Esophagus muscularis mucosa (tissue), 4 donors: ENCODE data around the gene CPEB4. TPM values are rescaled to one million over a fixed set of nuclear protein-coding genes. Genes with fewer than 3 reads are reported as not detected.

ENCODE experiments used
- DNase-seq: peaks from one replicate; pipeline ENCODE4 v3.0.0-alpha.2; 2017; ENCODE audit errors: extremely low spot score
- H3K27ac ChIP-seq, 4 donors: fragments of 200-600 bp; sonication (generic); replicated peaks in 1 of 4; 1 replicate in 3 of 4; 2 replicates in 1 of 4; pipeline ENCODE4 v1.5.1; 2016 to 2019; ENCODE audit warnings: mild to moderate bottlenecking in 1 of 4
- H3K27me3 ChIP-seq, 4 donors: fragments of 200-600 bp; sonication (generic); one replicate each; pipeline versions ENCODE4 v1.5.1 to v1.6.0; 2016 to 2019
- H3K36me3 ChIP-seq, 4 donors: fragments of 200-600 bp; sonication (generic); one replicate each; pipeline ENCODE4 v1.5.1; 2016 to 2019
- H3K4me1 ChIP-seq, 4 donors: fragments of 200-600 bp; sonication (generic); one replicate each; pipeline ENCODE4 v1.5.1; 2016 to 2019
- H3K4me3 ChIP-seq, 4 donors: fragments of 200-600 bp; sonication (generic); 1 replicate in 2 of 4; 2 replicates in 2 of 4; pipeline ENCODE4 v1.5.1; 2016 to 2019; ENCODE audit warnings: mild to moderate bottlenecking in 4 of 4, moderate library complexity in 1 of 4
- H3K9me3 ChIP-seq, 4 donors: fragments of 200-600 bp; sonication (generic); 1 replicate in 3 of 4; 2 replicates in 1 of 4; pipeline ENCODE4 v1.5.1; 2016 to 2019
- CTCF ChIP-seq, 3 experiments: fragments of 200-600 bp in 2 of 3; fragments of 450-650 bp in 1 of 3; sonication (generic) in 2 of 3; IDR thresholded peaks; one replicate each; pipeline ENCODE4 v1.5.1; 2017 to 2019; ENCODE audit warnings: antibody characterized with exemption in 3 of 3, mild to moderate bottlenecking in 2 of 3, moderate library complexity in 1 of 3
- EP300 ChIP-seq: sonication (generic); formaldehyde crosslinking; IDR thresholded peaks from one replicate; pipeline ENCODE4 v1.6.1; 2017; ENCODE audit warnings: antibody characterized with exemption
- POLR2A ChIP-seq: fragments of 450-650 bp; IDR thresholded peaks from one replicate; pipeline ENCODE4 v1.6.1; 2017; ENCODE audit warnings: antibody characterized with exemption, moderate library complexity, mild to moderate bottlenecking, low read depth
- POLR2AphosphoS5 ChIP-seq, 2 donors: sonication (generic); formaldehyde crosslinking; IDR thresholded peaks; one replicate each; pipeline ENCODE4 v1.6.1; 2017; ENCODE audit warnings: antibody characterized with exemption in 2 of 2
- WGBS: methylation state at CpG from one replicate; pipeline ENCODE4 v1.1.5; 2018; 5-methylcytosine and 5-hydroxymethylcytosine counted together
- intact Hi-C: fragments of 100-400 bp; cut with DNase I; formaldehyde crosslinking; loops from one replicate; pipeline ENCODE4 v1.15.1; 2023
- total RNA-seq, 4 donors: library from RNA; depleted of rRNA; stranded (reverse); fragments of >200 nt; gene quantifications; one replicate each; pipeline versions ENCODE4 v1.1.0 to v1.2.1, GENCODE V29; 2016

CPEB4 gene
- total RNA-seq, 4 donors from 2014 or later: 44.9 to 96.4 (median 54.4) TPM

GRCh38 chr5:173851595-173852243 is 36.4 kb upstream of the CPEB4 start:
- Histone ChIP-seq H3K27ac (no peak overlapping the region), H3K36me3 (no peaks in the 10 kb centered on the region), H3K4me1 (no peaks in the 10 kb centered on the region), H3K9me3 (peaks cover 0 to 19% (median 3%) of the 10 kb centered on the region in 4 donors), H3K4me3 (no peak overlapping the region), H3K27me3 (no peaks in the 10 kb centered on the region)
- intact Hi-C loops: no loop called here
- no peak for TF ChIP-seq EP300
- TF ChIP-seq CTCF (IDR thresholded peaks at IDR 0.05): no peak
- TF ChIP-seq POLR2A: no peak
- no peak for TF ChIP-seq POLR2AphosphoS5 (IDR thresholded peaks at IDR 0.05)
- DNase-seq: no peak
- 80% methylated on average over 10 of the region's 10 CpGs for WGBS

DNA sequence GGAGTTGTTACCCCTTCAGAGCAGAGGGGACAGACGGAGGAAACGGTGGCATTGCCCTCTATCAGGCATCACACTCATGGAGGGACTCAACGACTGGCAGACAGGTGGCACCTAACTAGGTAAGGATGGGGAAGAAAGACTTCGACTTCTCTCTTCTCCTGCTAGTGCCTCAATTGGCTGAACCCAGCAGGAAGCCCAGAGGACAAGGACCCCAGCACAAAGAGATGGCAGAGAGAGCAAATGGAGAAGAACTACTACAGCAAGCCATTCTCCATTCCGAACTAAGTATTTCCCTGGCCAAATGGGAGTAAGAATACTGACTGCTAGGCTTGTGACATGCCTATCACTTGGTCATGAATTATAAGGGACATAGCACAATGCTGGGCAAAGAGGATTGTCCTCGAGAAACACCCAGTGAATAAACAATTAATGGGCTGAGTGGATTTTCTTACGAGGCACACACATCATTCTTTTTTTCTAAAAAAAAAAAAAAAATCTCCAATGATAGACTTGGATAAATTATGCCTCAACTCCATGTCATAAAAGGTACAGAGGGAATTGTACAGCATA is 35.3 kb upstream of the CPEB4 start:
- peaks cover 0 to 2% (median 0%) of the 10 kb centered on the region in 4 donors for H3K4me1 ChIP-seq
- no peak overlapping the region for H3K27ac ChIP-seq
- DNase-seq: no peak
- intact Hi-C loops: no loop called here
- no peak overlapping the region for H3K4me3 ChIP-seq
- TF ChIP-seq POLR2A: no peak
- no peak for TF ChIP-seq CTCF (IDR thresholded peaks at IDR 0.05)
- no peak for TF ChIP-seq EP300
- no peak for TF ChIP-seq POLR2AphosphoS5 (IDR thresholded peaks at IDR 0.05)
- peaks cover 0 to 13% (median 3%) of the 10 kb centered on the region in 4 donors for H3K9me3 ChIP-seq
- H3K27me3 ChIP-seq: no peaks in the 10 kb centered on the region
- whole genome bisulfite sequencing: 92% methylated on average over 7 of the region's 7 CpGs
- no peaks in the 10 kb centered on the region for H3K36me3 ChIP-seq

DNA sequence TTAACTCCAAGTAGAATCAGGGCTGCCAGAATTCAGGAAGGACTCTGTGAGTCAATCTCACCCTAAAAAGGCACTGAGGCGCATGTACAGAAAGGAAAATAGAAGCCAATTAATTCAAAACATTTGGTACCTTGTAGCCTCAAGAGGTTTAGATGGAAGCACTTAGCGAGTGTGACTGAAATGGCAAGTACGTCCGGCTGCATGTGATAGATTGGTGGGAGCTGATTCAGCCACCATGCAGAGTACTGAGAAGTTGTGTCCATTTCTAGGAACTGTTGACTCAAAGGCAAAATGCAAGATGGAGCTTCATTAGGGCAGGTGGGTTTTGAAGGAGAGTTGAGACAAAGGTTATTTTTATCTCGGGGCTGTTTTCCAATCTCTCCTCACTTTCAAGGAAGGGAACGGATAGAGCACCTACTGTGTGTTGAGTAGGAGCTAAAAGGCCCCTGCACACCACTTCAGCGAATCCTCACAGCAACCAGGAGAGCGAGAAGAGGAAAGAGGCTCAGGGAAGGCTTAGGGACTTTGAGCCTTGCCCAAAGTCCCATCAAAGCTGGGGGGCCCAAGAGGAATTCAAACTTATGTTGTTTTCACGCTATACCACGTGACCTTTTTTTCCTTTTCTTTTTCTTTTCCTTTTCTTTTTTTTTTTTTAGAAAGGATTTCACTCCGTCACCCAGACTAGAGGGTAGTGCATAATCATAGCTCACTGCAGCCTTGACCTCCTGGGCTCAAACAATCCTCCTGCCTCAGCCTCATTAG is 34.6 kb upstream of the CPEB4 start:
- Histone ChIP-seq H3K9me3 (peaks cover 0 to 8% (median 3%) of the 10 kb centered on the region in 4 donors), H3K27me3 (no peaks in the 10 kb centered on the region), H3K4me3 (no peak overlapping the region), H3K27ac (no peak overlapping the region), H3K36me3 (no peaks in the 10 kb centered on the region), H3K4me1 (peaks cover 2 to 9% (median 5%) of the 10 kb centered on the region in 4 donors)
- DNase-seq: no peak
- WGBS: 84% methylated on average over 11 of the region's 11 CpGs
- intact Hi-C loops: no loop called here
- no peak for TF ChIP-seq EP300
- TF ChIP-seq CTCF (IDR thresholded peaks at IDR 0.05): no peak
- TF ChIP-seq POLR2AphosphoS5 (IDR thresholded peaks at IDR 0.05): no peak
- no peak for TF ChIP-seq POLR2A

GRCh38 chr5:173855162-173855994 is 32.8 kb upstream of the CPEB4 start:
- intact Hi-C loops: no loop called here
- 80% methylated on average over 11 of the region's 11 CpGs for WGBS
- Histone ChIP-seq H3K4me1 (peaks cover 9 to 15% (median 13%) of the 10 kb centered on the region in 4 donors), H3K27me3 (no peaks in the 10 kb centered on the region), H3K4me3 (no peak overlapping the region), H3K36me3 (no peaks in the 10 kb centered on the region), H3K27ac (no peak overlapping the region), H3K9me3 (no peaks in the 10 kb centered on the region)
- no peak for TF ChIP-seq EP300
- TF ChIP-seq POLR2A: no peak
- no peak for TF ChIP-seq CTCF (IDR thresholded peaks at IDR 0.05)
- TF ChIP-seq POLR2AphosphoS5 (IDR thresholded peaks at IDR 0.05): no peak
- no peak for DNase-seq
